Spleen (tissue), 7 donors: ENCODE data around the gene SLX4.

Source experiments
- CTCF ChIP-seq, 11 experiments: fragments of 200-600 bp in 7 of 11; fragments of 450-650 bp in 4 of 11; sonication (generic) in 4 of 11; IDR thresholded peaks in 8 of 11; conservative IDR thresholded peaks in 3 of 11; 1 replicate in 7 of 11; 2 replicates in 4 of 11; pipeline versions ENCODE4 v1.4.0 to v1.8.0; 2016 to 2021; ENCODE audit warnings: antibody characterized with exemption in 11 of 11, inconsistent platforms in 4 of 11, mild to moderate bottlenecking in 1 of 11
- POLR2A ChIP-seq, 3 donors: fragments of 450-650 bp; IDR thresholded peaks; one replicate each; pipeline ENCODE4 v1.5.1; 2017; ENCODE audit warnings: antibody characterized with exemption in 3 of 3, mild to moderate bottlenecking in 1 of 3
- POLR2AphosphoS5 ChIP-seq, 3 donors: sonication (generic); formaldehyde crosslinking; IDR thresholded peaks; one replicate each; pipeline ENCODE4 v1.5.1; 2017; ENCODE audit warnings: antibody characterized with exemption in 3 of 3
- donor health status: DM: no; HTN: no; CAD: no; lungs with moderate emphysema.
- donor health status: DM: no; HTN: no; CAD: no.
- donor health status: DM: no; HTN: no; CAD: no.

DNA sequence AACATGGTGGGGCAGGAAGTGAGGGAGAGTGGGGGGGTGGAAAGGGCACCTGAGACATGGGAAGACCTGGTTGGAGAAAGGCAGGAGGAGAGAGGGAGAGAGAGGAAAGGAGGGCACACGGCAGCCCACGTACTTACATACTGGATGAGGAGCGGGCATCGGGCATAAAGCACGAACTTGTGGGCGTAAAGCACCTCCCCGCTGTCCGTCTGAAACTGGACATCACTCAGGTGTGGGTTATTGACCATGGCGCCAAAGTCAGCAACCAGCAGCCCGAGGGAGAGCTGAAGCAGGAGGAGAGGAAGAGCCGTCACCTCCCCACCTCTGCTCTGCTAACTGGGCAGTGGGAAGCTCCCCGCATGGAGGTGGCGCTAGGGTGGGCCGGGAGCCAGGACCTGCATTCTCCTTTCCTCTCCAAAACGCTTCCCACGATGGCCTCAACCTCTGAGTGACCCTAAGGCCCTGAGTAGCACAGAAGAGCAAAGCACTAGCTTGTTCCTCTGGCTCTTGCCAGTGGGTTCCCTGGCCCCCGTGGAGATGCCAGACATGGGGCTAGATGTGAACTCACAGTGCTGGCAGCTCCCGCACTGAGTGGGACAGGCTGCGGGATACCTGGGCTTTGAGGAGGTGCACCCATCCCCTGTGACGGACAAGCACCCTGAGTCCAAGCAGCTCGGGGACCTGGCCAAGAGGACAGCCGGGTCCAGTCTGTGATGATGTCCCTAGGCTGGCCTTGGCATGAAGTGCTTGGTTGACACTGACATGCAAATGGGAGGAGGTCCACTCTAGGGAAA, 16.9 kb downstream of the SLX4 start:
- TF ChIP-seq POLR2AphosphoS5 (IDR thresholded peaks at IDR 0.05) (no peak), CTCF (IDR thresholded peaks at IDR 0.05 in 8 of 11, conservative IDR thresholded peaks at IDR 0.05 in 3 of 11) (no peak), POLR2A (IDR thresholded peaks at IDR 0.05) (no peak)
